Stimulated activated CD4-positive, alpha-beta T cell treated with anti-CD3 and anti-CD28 coated beads, Interleukin-12 subunit alpha, Interleukin-12 subunit beta, amount 100 ng/mL, for 24 hours (primary cell): Measurements from ENCODE around the gene MAMSTR.
A peak's percentile ranks its signal among the peaks of the same experiment; 100 is the strongest.
"Not testable (repeated sequence)": the region's sequence is repeated elsewhere in the genome, so short reads cannot be mapped to it uniquely, and the experiment has no call there.

Experiments
- DNase-seq, 2 experiments: peaks; one replicate each; pipeline ENCODE4 v3.0.0-alpha.2; 2020; ENCODE audit warnings: low read depth in 2 of 2

Gene MAMSTR

DNA sequence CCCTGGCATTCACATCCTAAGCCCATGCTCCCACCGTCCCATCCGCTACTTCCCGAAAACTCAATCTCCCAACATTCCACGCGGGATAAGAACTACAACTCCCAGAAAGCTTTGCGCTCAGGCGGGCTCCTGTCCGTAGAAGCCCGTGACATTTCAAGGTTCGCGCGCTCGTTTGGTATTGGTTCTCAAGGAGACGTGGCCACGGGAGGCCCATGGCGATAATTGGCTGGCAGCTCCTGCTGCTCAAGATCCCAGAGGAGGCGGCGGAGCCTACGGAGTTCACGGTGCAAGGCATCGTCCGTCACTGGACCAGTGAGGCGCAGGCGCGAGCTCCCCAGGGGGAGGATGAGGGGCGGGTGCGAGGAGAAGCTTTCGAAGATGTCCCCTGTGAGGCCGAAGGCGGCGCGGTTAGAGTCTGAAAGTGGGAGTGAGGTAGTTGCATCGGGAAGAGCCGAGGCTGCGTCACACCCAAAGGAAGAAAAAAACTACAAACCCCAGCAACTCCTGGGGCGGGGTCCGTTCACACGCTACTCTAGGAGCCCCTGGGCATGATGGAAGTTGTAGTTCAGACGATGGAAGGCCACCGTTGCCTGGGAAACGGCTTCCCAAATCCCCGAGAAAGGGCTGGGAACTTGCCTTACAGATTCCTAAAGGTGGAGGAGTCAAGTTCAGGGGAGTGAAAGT is 1.2 kb upstream of the MAMSTR start:
- DNase-seq: peak; percentile 89 to 90

DNA sequence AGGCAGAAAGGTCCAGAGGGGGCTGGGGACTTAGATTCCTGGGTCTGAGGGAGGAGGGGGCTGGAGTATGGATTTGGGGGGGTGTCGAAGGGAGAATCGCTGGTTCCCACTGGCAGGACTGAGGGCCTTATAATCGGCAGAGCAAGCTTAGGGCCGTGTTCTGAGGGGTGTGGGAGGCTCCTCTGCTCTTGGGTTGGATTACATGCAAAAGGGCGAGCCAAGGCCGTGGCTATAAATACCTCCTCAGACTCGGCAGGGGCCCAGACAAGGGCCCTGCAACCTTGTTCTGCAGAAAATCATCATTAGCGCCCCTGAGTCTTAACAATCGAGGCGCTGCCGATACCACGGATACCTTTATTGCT is 707 bp upstream of the MAMSTR start:
- no peak for DNase-seq

DNA sequence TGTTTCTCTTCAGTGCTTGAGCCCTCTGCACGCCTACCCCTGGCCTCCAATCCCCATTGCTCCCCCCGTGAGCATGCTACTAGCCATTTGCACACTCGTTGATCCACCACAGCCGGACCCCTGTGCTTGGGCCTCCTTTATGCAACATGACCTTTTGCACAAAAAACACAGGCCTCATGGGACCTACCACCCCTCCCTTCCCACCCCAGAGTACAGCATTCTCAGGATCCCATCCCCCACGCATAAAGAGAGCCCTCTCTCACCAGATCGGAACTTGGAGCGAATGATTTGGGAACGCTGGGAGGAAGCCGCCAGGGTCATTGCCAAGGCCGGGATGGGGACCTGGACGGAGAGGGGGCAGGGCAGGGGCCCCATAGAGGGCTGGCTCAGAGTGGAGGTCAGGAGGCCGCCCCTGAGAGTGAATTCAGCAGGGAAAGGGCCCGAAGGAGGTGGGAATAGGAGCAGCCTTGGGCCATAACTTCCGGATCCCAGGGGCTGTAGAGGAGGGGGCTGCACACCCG is 754 bp downstream of the MAMSTR start:
- no peak for DNase-seq

DNA sequence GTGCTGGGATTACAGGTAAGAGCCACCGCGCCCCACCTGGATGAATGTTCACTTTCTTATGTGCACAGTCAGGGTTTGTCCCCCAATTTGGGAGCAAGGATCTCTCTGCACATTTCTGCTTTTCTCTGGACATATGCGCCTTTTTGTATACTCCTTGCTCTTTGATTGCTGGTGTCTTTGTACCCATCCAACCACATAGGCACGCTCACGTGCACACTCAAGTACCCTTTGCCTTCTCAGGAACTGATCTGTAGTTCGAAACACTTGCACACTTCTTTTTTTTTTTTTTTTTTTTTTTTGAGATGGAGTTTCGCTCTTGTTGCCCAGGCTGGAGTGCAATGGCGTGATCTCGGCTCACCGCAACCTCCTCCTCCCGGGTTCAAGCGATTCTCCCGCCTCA is 1.4 kb downstream of the MAMSTR start:
- DNase-seq: not testable (repeated sequence)

DNA sequence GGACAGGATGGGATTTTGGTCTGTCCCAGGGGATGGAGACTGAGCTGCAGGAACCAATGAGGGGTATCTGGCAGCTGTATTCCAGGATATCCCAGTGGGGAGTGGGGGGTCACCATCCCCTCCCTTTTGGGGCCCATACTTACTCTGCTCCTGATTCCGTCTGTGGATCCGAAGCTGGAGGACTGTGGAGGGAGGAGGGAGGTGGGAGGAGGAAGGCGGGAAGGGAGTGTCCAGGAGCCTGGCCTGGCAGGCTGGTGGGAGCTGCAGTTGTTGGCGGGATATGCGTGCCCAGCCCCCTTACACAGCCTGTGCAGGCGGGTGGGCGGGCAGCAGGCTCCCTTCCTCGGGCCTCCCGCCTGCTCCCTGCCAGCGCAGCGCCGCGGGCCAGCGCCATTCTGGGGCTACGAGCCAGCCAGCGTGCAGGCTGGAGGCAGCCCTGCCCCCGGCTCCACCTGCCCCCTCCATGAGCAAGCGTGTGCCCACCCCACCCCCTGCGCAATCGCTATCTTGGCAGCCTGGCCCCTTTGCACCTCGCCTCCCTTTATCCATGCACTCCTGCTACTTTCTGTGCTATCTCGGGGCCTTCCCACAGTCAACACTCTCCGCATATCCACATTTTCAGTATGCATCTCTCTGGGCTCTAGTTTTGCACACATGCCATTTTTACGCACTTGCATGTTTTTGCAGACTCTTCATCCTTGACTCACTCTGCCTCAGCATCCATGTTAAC is 2.8 kb downstream of the MAMSTR start:
- DNase-seq: no peak

DNA sequence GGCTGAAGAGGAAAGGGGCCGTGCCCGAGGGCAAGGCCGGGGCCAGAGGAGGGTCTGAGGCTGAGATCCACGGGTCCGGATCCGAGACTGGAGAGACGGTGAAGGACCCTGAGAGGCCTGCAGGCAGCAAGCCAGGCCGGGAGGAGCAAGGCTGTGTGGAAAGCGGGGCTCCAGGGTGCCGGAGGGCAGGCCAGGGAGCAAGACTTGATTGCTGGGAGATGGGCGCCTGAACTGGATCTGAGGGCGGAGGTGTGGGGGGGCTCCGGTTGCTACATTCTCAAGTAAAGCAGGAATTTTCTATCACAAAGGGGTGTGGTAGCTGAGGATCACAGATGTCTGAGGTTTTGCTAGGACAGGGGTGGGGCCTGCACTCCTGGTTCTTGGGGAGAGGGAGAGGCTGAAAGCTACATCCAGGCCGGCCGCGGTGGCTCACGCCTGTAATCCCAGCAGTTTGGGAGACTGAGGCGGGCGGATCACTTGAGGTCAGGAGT is 3.8 kb downstream of the MAMSTR start:
- DNase-seq: no peak

DNA sequence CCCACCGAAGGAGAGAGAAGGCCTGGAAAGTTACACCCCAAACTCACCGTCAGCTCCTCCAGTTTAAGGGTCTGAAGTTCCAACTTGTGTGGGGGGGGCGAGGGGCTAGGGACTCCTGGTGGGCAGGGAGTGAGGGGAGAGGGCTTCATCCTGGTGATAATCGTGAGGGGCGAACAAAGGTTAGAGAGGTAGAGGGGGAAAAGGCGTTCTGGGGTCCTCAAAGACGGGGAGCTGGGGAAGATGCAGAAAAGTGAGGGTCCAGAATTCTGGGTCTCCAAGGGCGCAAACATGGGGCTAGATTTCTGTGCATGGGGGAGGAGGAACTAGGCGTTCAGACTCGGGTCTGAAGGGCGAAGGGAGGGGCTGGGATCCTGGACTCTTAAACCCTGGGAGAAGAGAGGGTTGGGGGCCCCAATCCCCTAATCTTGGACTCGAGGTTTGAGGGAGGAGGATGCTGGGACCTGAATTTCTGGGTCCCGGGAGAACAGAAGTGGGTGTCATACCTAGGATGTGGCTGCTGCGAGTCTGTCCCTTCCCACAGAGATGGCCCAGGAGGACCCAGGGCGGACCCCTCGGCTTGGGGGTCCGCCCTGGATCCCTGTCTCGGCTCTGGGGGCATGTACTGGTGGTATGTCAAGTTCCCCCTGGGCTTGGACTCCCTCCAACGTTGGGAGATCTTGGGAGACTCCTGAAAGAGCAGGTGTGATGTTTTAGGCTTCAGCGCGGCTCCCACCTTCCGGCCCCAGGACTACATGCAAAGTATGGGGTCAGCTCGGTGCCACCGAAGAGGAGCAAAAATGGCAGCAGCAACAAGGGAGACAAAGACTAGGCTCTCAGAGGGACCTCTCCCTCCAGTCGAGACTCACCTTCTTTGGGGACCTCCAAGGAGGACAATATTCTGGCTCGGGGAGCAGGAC is 4.5 kb downstream of the MAMSTR start:
- no peak for DNase-seq

DNA sequence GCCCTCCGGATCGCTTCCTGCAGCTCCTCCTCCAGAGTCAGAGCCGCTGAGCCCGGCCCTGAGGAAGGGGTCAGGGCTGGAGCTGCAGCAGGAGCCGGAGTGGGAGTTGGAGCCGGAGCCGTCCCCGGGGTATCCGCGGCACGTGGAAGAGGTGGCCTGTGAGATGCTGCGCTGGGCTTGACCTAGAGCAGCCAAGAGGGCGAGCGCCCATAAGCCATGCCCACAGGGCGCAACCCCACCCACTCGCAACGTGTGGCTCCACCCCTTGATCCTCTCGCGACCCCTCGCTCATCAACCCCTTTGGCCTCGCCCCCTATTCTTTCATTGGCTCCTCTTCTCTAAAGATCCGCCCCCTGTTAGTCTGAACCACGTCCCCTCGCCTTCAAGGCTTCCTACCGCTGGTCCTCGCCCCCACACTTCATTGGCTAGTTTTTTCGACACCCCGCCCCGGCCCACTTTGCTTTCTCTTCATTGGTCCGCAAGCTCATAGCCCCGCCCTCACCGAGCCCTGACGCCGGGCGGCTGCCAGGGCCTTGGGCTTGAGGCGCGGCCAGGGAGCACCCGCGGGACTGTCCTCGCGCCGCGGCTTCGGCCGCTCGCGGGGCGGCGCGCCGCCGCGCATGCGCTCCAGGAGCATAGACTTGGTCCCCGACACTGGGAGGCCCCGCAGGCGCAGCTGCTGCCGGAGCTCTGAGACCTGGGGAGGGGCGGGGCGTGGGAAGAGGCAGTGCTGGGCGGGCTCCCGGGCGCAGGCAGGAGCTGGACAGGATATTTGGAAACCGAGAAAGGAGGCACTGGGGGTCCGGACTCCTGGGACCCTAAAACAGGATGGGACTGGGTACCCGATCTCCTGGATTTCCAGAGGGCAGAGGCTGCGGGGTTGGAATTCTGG is 5.4 kb downstream of the MAMSTR start:
- DNase-seq: peak; percentile 92 to 98

DNA sequence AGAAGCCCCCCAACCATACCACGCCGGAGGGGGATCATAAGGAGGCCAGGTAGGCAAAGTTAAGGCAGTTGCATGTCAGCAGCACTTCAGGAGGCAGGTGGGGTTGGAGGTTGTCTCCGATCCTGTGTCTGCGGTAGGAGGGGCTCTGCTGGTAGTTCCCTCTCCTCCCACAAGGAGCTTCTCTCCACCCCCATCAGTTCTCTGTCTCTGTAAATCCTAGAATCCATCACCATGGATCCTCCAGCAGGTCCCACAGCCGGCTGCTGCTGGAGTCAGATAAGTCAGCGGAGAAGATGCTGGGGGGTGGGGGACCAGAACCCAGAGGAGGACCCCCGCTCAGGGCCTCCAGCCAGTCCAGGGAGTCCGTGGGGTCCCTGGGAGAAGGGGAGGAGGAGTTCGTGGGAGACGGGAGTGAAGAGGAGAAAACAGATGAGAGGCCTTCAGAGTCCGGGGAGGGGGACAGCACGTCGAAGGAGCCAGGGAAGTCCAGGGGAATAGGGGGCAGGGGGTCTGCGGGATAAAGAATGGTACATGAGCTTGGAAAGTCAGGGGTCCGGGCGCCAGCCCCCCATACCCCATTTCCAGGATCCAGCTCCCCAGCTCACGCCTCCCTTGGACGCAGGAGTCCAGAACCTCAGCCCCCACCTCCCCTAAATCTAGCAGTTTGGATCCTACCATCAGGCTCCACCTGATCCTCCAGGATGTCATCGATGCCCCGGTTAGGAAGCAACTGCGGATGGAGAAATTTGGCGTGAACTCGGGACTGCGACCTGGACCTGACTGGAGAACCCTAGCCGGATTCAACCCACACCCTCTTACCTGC is 6.3 kb downstream of the MAMSTR start:
- DNase-seq: no peak

DNA sequence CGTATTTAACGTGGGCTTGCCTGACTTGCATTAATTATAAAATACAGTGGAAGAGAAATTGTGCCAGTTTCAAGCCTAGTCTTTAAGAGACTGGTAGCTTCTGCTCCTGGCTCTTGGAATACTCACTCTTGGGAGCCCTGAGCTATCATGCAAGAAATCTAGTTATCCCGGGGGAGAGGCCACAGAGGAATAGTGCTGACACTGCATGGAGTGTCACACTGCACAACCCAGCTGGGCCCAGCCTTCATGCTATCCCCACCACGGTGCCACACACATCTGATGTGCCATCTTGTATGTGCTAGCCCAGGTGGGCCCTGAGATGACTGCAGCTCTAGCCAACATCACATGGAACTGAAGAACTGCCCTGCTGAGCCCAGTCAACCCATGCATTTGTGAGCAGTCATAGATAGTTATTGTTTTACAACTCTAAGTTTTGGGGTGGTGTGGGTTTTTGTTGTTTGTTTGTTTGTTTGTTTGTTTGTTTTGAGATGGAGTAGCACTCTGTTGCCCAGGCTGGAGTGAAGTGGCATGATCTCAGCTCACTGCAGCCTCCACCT is 8.3 kb downstream of the MAMSTR start:
- no peak for DNase-seq

DNA sequence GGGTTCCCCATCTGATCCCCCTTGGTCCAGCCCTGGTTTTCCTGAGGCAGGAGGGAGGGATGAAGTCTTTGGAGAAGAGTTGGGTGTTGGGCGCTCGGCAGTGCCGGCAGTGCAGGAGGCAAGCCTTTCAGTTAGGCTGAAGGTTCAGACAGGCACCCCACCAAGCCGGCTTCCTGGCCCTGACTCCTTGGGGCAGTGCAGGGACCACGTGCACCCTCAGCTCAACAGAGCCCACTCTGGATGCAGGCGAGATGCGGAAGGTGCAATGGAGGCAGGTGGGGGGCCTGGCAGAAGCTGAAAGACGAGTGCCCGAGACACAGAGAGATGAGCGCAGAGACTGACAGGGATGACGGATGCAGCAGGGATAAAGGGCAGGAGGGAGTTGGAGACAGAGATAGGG is 11.1 kb downstream of the MAMSTR start:
- no peak for DNase-seq

DNA sequence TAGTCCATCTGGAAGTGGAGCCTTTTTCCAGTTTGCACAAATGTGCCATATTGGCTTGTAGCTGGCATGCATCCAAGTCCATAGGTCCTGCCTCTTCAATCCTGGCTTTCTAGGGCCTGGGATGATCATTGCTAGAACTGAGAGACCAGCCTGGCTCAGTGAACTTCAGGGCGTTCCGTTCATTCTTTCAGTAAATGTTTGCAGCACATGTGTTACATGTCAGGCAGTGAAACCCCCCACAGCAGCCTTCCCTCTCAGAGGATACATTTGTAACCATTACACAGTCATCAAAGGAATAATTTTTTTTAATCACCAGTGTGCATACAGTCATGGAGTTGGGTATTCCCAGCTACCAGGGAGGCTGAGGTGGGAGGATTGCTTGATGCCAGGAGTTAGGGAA is 14.1 kb downstream of the MAMSTR start:
- no peak for DNase-seq

DNA sequence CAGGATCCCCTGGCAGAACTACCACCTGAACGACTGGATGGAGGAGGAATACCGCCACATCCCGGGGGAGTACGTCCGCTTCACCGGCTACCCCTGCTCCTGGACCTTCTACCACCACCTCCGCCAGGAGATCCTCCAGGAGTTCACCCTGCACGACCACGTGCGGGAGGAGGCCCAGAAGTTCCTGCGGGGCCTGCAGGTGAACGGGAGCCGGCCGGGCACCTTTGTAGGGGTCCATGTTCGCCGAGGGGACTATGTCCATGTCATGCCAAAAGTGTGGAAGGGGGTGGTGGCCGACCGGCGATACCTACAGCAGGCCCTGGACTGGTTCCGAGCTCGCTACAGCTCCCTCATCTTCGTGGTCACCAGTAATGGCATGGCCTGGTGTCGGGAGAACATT is 16.2 kb downstream of the MAMSTR start:
- DNase-seq: no peak

DNA sequence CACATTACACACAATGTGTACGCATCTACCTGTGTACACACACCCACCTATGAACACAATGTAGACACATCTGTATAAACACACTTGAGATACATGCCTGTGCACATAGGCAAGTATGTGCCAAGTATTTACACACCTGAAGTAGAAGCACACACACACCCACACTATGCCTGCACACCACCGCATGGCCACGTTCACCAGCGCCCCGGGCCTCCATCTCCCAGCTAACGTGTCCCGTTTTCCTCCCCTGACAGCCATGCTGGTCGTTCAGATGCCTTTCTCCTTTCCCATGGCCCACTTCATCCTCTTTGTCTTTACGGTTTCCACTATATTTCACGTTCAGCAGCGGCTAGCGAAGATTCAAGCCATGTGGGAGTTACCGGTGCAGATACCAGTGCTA is 16.8 kb downstream of the MAMSTR start:
- no peak for DNase-seq

DNA sequence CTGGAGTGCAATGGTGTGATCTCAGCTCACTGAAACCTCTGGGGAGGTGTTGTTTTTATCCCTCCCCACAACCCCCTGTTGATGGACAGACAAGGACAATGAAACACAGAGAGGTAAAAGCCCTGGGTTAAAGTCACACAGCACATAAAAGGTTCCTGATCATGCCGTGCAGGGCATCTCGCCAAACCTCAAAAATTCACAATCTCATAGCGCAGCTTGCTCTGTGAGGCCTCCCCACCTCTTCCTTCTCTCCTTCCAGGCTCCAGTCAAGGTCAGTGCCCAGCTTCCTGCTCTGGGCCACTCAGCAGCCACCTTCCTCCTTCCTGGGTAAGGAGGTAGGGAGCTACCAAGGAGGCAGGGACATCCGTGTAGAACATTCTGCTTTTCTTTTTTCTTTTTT is 21.5 kb downstream of the MAMSTR start:
- no peak for DNase-seq

DNA sequence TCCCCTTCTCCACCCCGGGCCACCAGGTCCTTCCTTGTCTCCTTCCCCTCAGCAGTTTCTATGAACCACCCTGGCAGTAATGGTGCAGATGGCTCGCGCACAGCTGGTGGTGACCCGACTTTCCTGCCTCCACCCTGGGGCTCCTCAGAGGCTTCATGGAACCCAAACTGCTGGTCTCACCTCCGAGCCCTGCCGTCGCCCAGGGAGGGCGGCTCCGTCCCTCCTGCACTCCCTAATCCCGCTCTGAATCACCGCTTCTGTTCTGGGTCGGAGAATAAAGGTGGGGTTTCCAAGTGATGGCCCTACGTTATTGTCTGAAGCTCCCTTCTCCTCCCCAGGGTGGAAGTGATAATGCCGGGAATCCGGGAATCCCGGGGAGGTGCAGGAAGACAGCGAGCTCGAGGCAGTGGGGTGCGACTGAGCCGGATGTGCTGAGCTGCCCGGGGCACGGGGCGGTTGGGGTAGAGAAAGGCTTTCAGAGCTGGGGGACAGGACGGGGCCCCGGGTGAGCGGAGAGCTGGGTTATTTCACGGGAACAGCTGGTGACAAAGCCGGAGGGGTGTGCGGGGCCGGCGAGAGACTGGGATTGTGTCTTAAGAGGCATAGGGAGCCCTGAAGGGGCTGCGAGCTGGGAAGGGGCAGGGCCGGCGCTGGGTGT is 23.0 kb downstream of the MAMSTR start:
- DNase-seq: no peak

DNA sequence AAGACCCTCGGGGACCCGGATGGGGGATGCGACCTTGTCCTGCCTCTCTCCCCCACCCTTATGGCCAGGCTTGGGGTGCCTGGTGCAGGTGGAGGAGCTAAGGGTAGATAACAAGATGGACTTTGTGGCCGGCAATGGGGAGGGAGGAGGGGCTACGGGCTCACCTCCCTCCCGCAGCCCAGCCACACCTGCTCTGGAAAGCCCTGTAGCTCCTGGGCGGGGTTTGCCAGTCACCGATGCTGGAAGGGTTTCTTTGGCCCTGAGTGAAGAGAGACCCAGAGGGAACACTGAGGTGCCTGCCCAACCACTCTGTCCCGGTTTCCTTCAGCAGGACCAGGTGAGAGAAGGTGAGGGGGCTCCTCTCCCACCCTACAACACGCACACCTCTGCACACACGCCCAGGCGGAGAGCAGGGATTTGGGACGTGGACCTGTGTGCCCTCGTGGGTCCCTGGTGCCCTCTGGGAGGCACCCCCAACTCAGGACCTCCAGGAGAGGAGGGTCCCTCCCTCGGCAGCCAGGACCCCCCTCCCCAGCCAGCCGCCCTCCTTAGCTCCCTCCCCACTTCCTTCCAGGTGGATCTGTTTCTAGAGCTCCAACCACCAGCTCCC is 23.7 kb downstream of the MAMSTR start, which contains the start of gene FUT2:
Gene FUT2, plus strand, starts transcription at position 229 of the 610 bp plus-strand sequence. CDS start 6,986 bp downstream, outside the sequence.
- no peak for DNase-seq

DNA sequence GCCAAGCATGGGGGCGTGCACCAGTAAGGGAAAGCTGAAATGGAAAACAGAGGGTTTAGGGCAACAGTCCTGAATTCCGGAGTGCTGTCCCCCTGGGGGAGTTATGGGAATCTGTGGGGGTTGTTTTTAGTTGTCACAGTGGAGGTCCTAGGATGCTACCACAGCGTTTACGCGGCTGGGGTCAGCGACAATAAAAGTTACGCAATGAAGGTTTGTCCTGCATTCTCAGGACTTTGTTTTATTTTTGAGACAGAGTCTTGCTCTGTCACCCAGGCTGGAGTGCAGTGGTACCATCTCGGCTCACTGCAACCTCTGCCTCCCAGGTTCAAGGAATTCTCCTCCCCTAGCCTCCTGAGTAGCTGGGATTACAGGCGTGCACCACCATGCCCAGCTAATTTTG is 25.9 kb downstream of the MAMSTR start:
- DNase-seq: not testable (repeated sequence)

DNA sequence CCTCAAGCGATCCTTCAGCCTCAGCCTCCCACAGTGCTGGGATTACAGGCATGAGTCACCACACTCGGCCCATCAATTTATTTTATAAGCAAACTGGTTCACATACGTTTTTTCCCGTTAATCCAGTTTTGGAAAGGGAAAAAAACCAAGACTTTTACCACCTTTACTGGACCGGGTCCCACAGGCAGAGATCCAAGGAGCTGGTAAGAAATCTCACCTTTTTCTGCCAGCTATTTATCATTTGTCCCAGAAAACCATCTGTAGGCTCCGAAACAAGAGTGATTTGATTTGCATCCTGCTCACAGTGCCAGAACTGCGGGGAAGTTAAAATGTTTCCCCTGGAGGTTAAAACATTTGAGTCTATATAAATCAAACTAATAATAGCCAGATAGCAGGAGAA is 30.1 kb downstream of the MAMSTR start:
- DNase-seq: no peak
